Keratinocyte (primary cell): ENCODE data around the gene FAM8A1. TPM values are rescaled to one million over a fixed set of nuclear protein-coding genes. Genes with fewer than 3 reads are reported as not detected.

ENCODE experiments used
- DNase-seq: peaks from one replicate; pipeline ENCODE4 v3.0.0-alpha.2; 2011; ENCODE audit warnings: low read depth, missing footprints, low spot score
- FAIRE-seq: peaks from 2 replicates; lab custom pipeline; 2011; peaks lifted over from hg19 to GRCh38; lab: Jason Lieb, UNC
- H2AFZ ChIP-seq: 2 replicates; pipeline ENCODE4 v1.6.0; 2012; ENCODE audit warnings: low read length, control low read depth, inconsistent platforms; ENCODE audit not compliant: control insufficient read depth
- H3K27ac ChIP-seq: 2 replicates; pipeline ENCODE4 v1.5.1; 2011; ENCODE audit warnings: low read length; ENCODE audit not compliant: control insufficient read depth, insufficient read depth
- H3K27me3 ChIP-seq: 3 replicates; pipeline ENCODE4 v1.6.0; 2011; ENCODE audit warnings: low read length; ENCODE audit not compliant: control insufficient read depth, insufficient read depth; ENCODE audit errors: extremely low read depth
- H3K36me3 ChIP-seq, 2 experiments: 2 replicates in 1 of 2; 3 replicates in 1 of 2; pipeline ENCODE4 v1.5.1; 2011; ENCODE audit warnings: low read length in 2 of 2, mild to moderate bottlenecking in 1 of 2; ENCODE audit not compliant: control insufficient read depth in 2 of 2, insufficient read depth in 2 of 2; ENCODE audit errors: extremely low read depth in 1 of 2
- H3K4me1 ChIP-seq: 3 replicates; pipeline ENCODE4 v1.5.1; 2011; ENCODE audit warnings: low read length; ENCODE audit not compliant: control insufficient read depth, insufficient read depth; ENCODE audit errors: extremely low read depth
- H3K4me2 ChIP-seq: 3 replicates; pipeline ENCODE4 v1.6.0; 2011; ENCODE audit warnings: low read depth, low read length; ENCODE audit not compliant: control insufficient read depth, insufficient read depth; ENCODE audit errors: extremely low read depth
- H3K4me3 ChIP-seq, 3 experiments: fragments of 200-600 bp in 1 of 3; sonication (generic) in 1 of 3; 2 replicates in 2 of 3; 3 replicates in 1 of 3; pipeline ENCODE4 v1.5.1; 2011 to 2016; ENCODE audit warnings: low read length in 3 of 3, mild to moderate bottlenecking in 3 of 3, control low read depth in 2 of 3, inconsistent platforms in 1 of 3, low read depth in 1 of 3, mixed read lengths in 1 of 3, mixed run types in 1 of 3, moderate library complexity in 1 of 3; ENCODE audit not compliant: control insufficient read depth in 2 of 3, insufficient read depth in 2 of 3; ENCODE audit errors: extremely low read depth in 1 of 3
- H3K79me2 ChIP-seq: 2 replicates; pipeline ENCODE4 v1.6.0; 2012; ENCODE audit warnings: low read length; ENCODE audit not compliant: control insufficient read depth, insufficient read depth
- H3K9ac ChIP-seq: 3 replicates; pipeline ENCODE4 v1.6.0; 2011; ENCODE audit warnings: low read length; ENCODE audit not compliant: control insufficient read depth, insufficient read depth; ENCODE audit errors: extremely low read depth
- H3K9me1 ChIP-seq: 3 replicates; pipeline ENCODE4 v1.6.0; 2011; ENCODE audit warnings: low read length; ENCODE audit not compliant: control insufficient read depth, insufficient read depth; ENCODE audit errors: extremely low read depth
- H3K9me3 ChIP-seq: 2 replicates; pipeline ENCODE4 v1.5.1; 2012; ENCODE audit warnings: low read depth, low read length; ENCODE audit not compliant: control insufficient read depth
- H4K20me1 ChIP-seq: 3 replicates; pipeline ENCODE4 v1.6.0; 2011; ENCODE audit warnings: low read length; ENCODE audit not compliant: control insufficient read depth, insufficient read depth; ENCODE audit errors: extremely low read depth
- EZH2 ChIP-seq: IDR thresholded peaks from one replicate; pipeline ENCODE4 v1.6.1; 2012; ENCODE audit warnings: inconsistent platforms, mild to moderate bottlenecking, low read length, moderate library complexity
- dilution Hi-C: fragments of 300-500 bp; cut with MboI; formaldehyde crosslinking; loops from one replicate; pipeline ENCODE4 v1.7.0; 2020; ENCODE audit warnings: low sequenced_read_pairs; ENCODE audit not compliant: extremely low pct_ligation_motif_present
- polyA plus RNA-seq, 5 experiments: library from polyadenylated mRNA; depleted of rRNA in 3 of 5; stranded (reverse) in 3 of 5; stranded (forward) in 1 of 5; unstranded in 1 of 5; fragments of >200 nt; gene quantifications; 1 replicate in 1 of 5; 2 replicates in 3 of 5; 3 replicates in 1 of 5; pipeline versions ENCODE4 v1.2.1 to v1.2.3, GENCODE V29; 2011 to 2012; ENCODE audit warnings: missing spikeins in 2 of 5, low read depth in 1 of 5, low replicate concordance in 1 of 5
- TF ChIP-seq, protein P1 (sequence below), 3 experiments: IDR thresholded peaks in 1 of 3; conservative IDR thresholded peaks in 1 of 3; optimal IDR thresholded peaks in 1 of 3; 2 replicates in 2 of 3; 3 replicates in 1 of 3; pipeline versions ENCODE3 to v1.5.1; 2011; ENCODE audit warnings: low read length in 3 of 3, mild to moderate bottlenecking in 3 of 3, moderate library complexity in 2 of 3, control low read depth in 1 of 3, inconsistent platforms in 1 of 3; ENCODE audit not compliant: insufficient read depth in 2 of 3; ENCODE audit errors: extremely low read depth in 1 of 3

Gene FAM8A1
- polyA plus RNA-seq, 1 donor (not counting 4 experiments of a cell fraction or from before 2014, with no cell fraction given), result 9.1 TPM

DNA sequence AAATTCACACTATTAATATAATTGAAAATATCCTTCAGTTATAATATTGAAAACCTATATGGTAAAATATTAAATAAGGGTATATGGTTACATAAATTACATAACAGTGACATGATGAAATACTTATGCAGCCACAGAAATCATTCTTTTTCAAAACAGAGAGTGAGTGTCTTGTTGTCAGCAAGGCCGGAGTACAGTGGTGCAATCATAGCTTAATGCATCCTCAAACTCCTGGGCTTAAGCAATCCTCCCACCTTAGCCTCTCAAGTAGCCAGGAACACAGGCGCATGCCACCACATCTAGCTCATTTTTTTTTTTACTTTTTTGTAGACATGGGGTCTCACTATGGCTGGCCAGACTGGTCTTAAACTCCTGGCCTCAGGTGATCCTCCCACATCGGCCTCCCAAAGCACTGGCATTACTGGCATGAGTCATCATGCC, 40.4 kb downstream of the FAM8A1 start:
- peak overlapping the region; percentile 49 for H3K27ac ChIP-seq
- peaks cover 10 to 21% of the 10 kb centered on the region in 2 experiments for H3K36me3 ChIP-seq
- H3K9me1 ChIP-seq, result no peaks in the 10 kb centered on the region
- no peak for DNase-seq
- dilution Hi-C loops, result no loop called here
- H3K9ac ChIP-seq, result no peak overlapping the region
- H3K79me2 ChIP-seq, result peaks cover 15% of the 10 kb centered on the region
- H3K27me3 ChIP-seq, result no peaks in the 10 kb centered on the region
- peaks cover 4% of the 10 kb centered on the region for H3K4me1 ChIP-seq
- peaks cover 2% of the 10 kb centered on the region for H4K20me1 ChIP-seq
- no peak for FAIRE-seq
- no peaks in the 10 kb centered on the region for H3K9me3 ChIP-seq
- no peak overlapping the region for H2AFZ ChIP-seq
- no peak overlapping the region for H3K4me3 ChIP-seq
- TF ChIP-seq EZH2, result no peak
- TF ChIP-seq, protein P1, sequence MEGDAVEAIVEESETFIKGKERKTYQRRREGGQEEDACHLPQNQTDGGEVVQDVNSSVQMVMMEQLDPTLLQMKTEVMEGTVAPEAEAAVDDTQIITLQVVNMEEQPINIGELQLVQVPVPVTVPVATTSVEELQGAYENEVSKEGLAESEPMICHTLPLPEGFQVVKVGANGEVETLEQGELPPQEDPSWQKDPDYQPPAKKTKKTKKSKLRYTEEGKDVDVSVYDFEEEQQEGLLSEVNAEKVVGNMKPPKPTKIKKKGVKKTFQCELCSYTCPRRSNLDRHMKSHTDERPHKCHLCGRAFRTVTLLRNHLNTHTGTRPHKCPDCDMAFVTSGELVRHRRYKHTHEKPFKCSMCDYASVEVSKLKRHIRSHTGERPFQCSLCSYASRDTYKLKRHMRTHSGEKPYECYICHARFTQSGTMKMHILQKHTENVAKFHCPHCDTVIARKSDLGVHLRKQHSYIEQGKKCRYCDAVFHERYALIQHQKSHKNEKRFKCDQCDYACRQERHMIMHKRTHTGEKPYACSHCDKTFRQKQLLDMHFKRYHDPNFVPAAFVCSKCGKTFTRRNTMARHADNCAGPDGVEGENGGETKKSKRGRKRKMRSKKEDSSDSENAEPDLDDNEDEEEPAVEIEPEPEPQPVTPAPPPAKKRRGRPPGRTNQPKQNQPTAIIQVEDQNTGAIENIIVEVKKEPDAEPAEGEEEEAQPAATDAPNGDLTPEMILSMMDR (optimal IDR thresholded peaks at IDR 0.05 in 1 of 3, IDR thresholded peaks at IDR 0.05 in 1 of 3, conservative IDR thresholded peaks at IDR 0.05 in 1 of 3; ENCODE audit: extremely low read depth in 1 of 3, insufficient read depth in 2 of 3, low read length in 3 of 3), result no peak
- no peak overlapping the region for H3K4me2 ChIP-seq

DNA sequence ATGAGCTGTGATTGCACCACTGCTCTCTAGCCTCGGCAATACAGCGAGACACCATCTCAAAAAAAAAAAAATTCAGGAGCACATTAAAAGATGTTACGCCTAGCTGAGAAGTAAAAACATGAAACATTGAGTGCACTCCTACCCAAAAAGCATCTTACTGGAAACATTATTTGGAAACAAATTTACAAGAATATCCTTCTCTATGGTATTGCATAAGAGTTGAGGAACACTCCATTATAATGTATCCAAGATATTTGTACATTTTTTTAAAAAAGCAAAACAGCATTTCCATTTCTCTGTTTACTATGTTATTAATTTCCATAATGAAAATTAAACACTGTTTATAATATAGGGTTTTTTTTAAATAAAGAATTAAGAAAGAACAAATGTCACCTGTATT, 48.6 kb downstream of the FAM8A1 start:
- H3K79me2 ChIP-seq, result peaks cover 10% of the 10 kb centered on the region
- peaks cover 4 to 17% of the 10 kb centered on the region in 2 experiments for H3K36me3 ChIP-seq
- H3K9me3 ChIP-seq, result no peaks in the 10 kb centered on the region
- H3K9ac ChIP-seq, result no peak overlapping the region
- no peaks in the 10 kb centered on the region for H3K9me1 ChIP-seq
- no peak overlapping the region for H3K27ac ChIP-seq
- H3K4me1 ChIP-seq, result peaks cover 6% of the 10 kb centered on the region
- dilution Hi-C loops, result no loop called here
- no peaks in the 10 kb centered on the region for H3K27me3 ChIP-seq
- no peak for TF ChIP-seq EZH2
- TF ChIP-seq, protein P1 (optimal IDR thresholded peaks at IDR 0.05 in 1 of 3, IDR thresholded peaks at IDR 0.05 in 1 of 3, conservative IDR thresholded peaks at IDR 0.05 in 1 of 3; ENCODE audit: extremely low read depth in 1 of 3, insufficient read depth in 2 of 3, low read length in 3 of 3), result no peak
- no peak overlapping the region for H3K4me3 ChIP-seq
- no peak for DNase-seq
- FAIRE-seq, result no peak
- no peak overlapping the region for H3K4me2 ChIP-seq
- no peak overlapping the region for H2AFZ ChIP-seq
- no peaks in the 10 kb centered on the region for H4K20me1 ChIP-seq
